ENCODE data around the gene TAOK3. TPM values are rescaled to one million over a fixed set of nuclear protein-coding genes. Genes with fewer than 3 reads are reported as not detected.

The TAOK3 gene
- total and polyA plus RNA-seq, 2 of the 8 experiments (the other 6 are each of a cell fraction or from before 2014, with no cell fraction given), result 5.2 to 9.3 TPM

GRCh38 chr12:118376089-118377020 lies 3.6 kb upstream of the TAOK3 start, which contains the start of gene SUDS3 (continued):
- TF ChIP-seq, protein P1, sequence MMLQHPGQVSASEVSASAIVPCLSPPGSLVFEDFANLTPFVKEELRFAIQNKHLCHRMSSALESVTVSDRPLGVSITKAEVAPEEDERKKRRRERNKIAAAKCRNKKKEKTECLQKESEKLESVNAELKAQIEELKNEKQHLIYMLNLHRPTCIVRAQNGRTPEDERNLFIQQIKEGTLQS (IDR thresholded peaks at IDR 0.05; ENCODE audit: insufficient read depth, low read depth, low read length), result no peak
- peak; percentile 34; the same call in 1 of the 2 replicates for TF ChIP-seq POU5F1 (IDR thresholded peaks at IDR 0.05; ENCODE audit: low read depth, low read length)
- TF ChIP-seq SUZ12 (IDR thresholded peaks at IDR 0.05; ENCODE audit: low read length), result no peak
- TF ChIP-seq SIX5 (IDR thresholded peaks at IDR 0.05; ENCODE audit: low read depth, low read length), result no peak
- TF ChIP-seq CTCF (IDR thresholded peaks at IDR 0.05; ENCODE audit: control extremely low read depth in 1 of 3, insufficient read depth in 1 of 3, low read depth in 1 of 3, low read length in 3 of 3), result peak; percentile 91 to 98 (median 96)
